Left renal pelvis (tissue), 4 donors: ENCODE results near the gene SAMMSON. TPM values are rescaled to one million over a fixed set of nuclear protein-coding genes. Genes with fewer than 3 reads are reported as not detected.

Experiments used
- DNase-seq, 4 donors: peaks; one replicate each; pipeline ENCODE4 v3.0.0-alpha.2; 2013; ENCODE audit warnings: low read depth in 4 of 4, low spot score in 3 of 4
- polyA plus RNA-seq, 4 donors: library from polyadenylated mRNA; unstranded; fragments of 120-200 nt; gene quantifications; one replicate each; pipeline ENCODE4 v1.2.1, GENCODE V29; 2013; ENCODE audit not compliant: insufficient read length in 4 of 4

The SAMMSON gene
- under 1 TPM in 1 of 4 donors, not detected in 3; 0.17 TPM for polyA plus RNA-seq

GRCh38 chr3:69999140-70000027, at the start of gene SAMMSON:
Gene SAMMSON (plus strand): TSS chr3:69999733.
- DNase-seq, result no peak

DNA sequence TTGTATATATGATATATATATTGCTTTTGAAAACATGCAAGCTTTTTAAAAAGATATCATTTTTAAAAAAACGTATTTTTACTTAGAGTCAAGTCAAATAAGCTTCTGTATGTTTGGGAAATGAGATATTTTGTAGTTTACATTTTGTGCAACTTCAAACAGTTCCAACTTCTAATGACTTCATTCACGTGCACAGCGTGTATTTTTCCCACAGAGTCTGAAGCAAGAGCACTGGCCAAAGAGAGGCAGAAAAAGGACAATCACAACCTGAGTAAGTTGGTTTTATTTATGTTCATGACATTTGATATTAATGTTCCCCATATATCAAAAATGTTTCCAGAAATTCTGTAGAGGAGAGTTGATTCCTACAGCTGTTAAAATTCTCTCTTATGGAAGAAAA, 47.9 kb upstream of the SAMMSON start:
- DNase-seq, result no peak

GRCh38 chr3:69959581-69959980, 40.0 kb upstream of the SAMMSON start:
- DNase-seq, result no peak

- DNase-seq, result no peak
These were observed 37.7 kb upstream of the SAMMSON start for GRCh38 chr3:69961706-69962439.

- no peak for DNase-seq
These were observed 35.9 kb upstream of the SAMMSON start for GRCh38 chr3:69963643-69964042.

- DNase-seq, result no peak
These were observed 32.4 kb upstream of the SAMMSON start for GRCh38 chr3:69967156-69967555.

DNA sequence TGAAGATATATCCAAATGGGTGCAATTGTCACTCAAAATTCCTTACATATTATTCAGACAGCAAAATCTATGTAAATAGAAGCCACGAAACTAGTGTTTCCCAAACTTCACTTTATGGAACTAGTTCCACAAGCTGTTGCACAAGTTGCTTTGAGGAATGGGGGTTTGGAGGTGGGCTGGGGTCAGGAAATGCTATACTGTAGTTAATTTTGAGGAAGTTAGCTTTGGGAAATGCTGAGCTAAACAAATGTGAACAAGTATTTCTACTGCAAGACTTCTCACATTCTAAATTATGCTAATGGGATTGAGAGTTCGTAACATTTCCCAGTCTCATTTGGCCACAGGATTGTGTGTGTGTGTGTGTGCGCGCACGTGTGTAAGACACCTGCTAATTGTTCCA, 28.7 kb upstream of the SAMMSON start:
- no peak for DNase-seq

GRCh38 chr3:69972672-69973071, 26.9 kb upstream of the SAMMSON start:
- DNase-seq, result no peak

DNA sequence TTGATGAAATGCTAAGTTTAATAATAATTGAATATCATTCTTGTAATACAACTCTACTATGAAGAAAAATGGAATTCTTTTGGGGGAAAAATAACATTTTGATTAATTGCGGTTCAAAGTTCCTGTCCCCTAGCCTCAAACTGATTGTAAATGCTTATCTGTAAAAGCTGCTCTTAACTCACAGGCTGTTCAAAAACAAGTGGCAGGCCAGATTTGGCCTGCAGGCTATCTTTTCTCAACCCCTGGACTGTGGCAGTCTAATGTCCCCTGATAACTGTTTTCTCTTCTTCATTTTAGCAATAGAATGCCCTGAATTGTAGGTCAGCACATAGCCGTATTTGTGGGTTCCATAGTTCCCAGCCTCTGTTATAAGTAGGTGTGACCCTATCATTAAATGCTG, 23.5 kb upstream of the SAMMSON start:
- no peak for DNase-seq

DNA sequence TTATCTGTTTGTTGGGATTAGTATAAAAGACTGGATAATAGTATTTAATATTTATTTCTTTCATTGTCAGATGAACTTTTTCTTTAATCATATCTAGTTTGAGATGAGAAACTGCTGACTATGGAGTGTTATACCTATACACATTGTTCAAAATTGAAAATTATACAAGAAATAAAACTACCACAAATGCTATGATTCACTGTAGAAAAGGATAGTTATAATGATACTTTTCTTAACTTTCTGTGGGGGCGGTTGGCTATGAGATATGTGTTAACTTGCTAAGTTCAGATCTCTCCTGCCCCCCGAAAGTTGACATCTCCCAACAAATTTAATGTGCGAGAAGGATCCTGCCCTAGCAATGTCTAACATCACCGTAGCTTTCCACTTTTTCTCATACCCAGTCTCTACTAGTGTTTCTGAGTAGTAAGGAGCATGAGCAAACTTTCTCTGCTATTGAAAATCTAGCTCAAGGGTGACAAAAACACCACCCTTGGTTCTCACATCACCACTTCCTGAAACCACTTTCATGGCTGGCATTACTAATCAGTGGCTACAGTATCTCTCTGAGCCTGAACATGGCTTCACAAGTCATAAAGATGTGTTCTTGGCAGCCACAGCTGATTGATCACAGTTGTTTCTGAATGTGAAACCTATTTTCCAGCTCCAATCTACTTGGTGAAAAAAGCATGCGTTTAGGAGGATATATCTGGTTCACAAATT, 15.8 kb upstream of the SAMMSON start:
- no peak for DNase-seq

GRCh38 chr3:69985266-69985665, 14.3 kb upstream of the SAMMSON start:
- no peak for DNase-seq

GRCh38 chr3:69986419-69986818, 13.1 kb upstream of the SAMMSON start:
- DNase-seq, result no peak

- DNase-seq, result no peak
These were observed 11.7 kb upstream of the SAMMSON start for GRCh38 chr3:69987833-69988232.

- no peak for DNase-seq
These were observed 5.8 kb upstream of the SAMMSON start for GRCh38 chr3:69993757-69994156.

GRCh38 chr3:69994919-69995318, 4.6 kb upstream of the SAMMSON start:
- no peak for DNase-seq

DNA sequence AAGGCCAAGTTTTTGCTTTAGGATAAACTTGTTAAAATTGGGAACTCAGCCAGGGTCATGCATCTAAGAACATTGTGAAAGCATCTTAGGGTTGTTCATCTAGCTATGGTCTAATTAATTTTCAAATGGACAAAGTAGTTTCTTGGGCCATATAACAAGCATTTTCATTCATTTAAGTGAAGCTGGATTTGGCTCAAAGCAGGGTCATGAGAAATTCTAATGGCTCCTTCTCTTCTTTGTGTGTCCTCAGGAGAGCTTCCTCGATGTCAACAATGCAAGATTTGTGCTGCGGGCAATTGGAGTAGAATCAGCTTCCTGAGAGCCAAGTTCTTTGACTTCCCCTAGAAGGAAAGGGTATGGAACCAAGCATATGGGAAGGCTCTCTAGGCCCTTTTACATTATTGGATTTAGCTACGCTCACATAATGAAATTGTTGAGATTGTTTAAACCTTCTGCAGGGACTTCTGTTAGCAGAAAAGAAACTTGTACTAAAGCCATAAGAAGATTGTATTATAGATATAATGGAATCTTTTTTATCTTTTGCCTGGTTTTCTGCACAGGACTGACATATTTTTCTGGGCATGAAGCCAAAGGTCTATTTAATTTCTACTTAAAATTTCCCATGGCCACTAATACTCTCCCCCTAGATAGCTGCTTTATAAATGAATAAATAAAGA, 1.8 kb upstream of the SAMMSON start:
- DNase-seq, result no peak

- DNase-seq, result no peak
These were observed 784 bp upstream of the SAMMSON start for GRCh38 chr3:69998759-69999139.

DNA sequence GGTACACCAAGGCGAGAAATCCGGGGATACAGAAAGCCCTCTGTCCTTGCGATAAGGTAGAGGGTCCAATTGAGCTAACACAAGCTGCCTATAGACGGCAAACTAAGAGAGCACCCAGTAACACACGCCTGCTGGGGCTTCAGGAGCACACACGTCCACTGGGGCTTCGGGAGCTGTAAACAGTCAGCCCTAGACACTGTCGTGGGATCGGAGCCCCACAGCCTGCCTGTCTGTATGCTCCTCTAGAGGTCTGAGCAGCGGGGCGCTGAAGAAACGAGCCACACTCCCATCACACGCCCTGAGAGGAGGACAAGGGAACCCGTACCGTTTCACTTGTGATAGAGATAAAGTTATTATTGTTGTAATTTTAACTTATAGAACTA, 486 bp downstream of the SAMMSON start:
- no peak for DNase-seq

- no peak for DNase-seq
These were observed 1.1 kb downstream of the SAMMSON start for GRCh38 chr3:70000563-70001081.

- DNase-seq, result no peak
These were observed 3.6 kb downstream of the SAMMSON start for GRCh38 chr3:70003119-70003518.
